WTC11 (cell line): Measurements from ENCODE around the gene MAMDC2. TPM values are rescaled to one million over a fixed set of nuclear protein-coding genes. Genes with fewer than 3 reads are reported as not detected.

Source experiments
- ATAC-seq: fragments of 200-7000 bp; cut with Tn5 transposase; 2 replicates; pipeline ENCODE4 v1.10.0; 2021; ENCODE audit warnings: mild to moderate bottlenecking, moderate library complexity
- CTCF ChIA-PET: fragments of 300-600 bp; sonication (Branson Sonifier 250); formaldehyde crosslinking; loops from one replicate; lab custom pipeline; 2021; ENCODE audit warnings: antibody characterized with exemption; lab: Charles Lee
- POLR2A ChIA-PET: fragments of 350-600 bp; sonication (Branson Sonifier 250); formaldehyde crosslinking; loops from one replicate; lab custom pipeline; 2021; ENCODE audit warnings: antibody characterized with exemption; lab: Charles Lee
- DNase-seq: peaks from one replicate; pipeline ENCODE4 v3.0.0; 2021; ENCODE audit warnings: low spot score
- H3K27ac Mint-ChIP-seq: 2 replicates; pipeline ENCODE4 v1.8.0; 2021; ENCODE audit warnings: mixed read lengths
- H3K27me3 Mint-ChIP-seq: 2 replicates; pipeline ENCODE4 v1.8.0; 2021; ENCODE audit warnings: low read depth, mild to moderate bottlenecking, moderate library complexity, mixed read lengths
- H3K36me3 Mint-ChIP-seq: 2 replicates; pipeline ENCODE4 v1.8.0; 2021; ENCODE audit warnings: mixed read lengths
- H3K4me1 Mint-ChIP-seq: 2 replicates; pipeline ENCODE4 v1.8.0; 2022; ENCODE audit warnings: mixed read lengths
- H3K4me3 Mint-ChIP-seq: 2 replicates; pipeline ENCODE4 v1.8.0; 2021; ENCODE audit warnings: mild to moderate bottlenecking, moderate library complexity, mixed read lengths
- H3K9me3 Mint-ChIP-seq: 2 replicates; pipeline ENCODE4 v1.8.0; 2021; ENCODE audit warnings: mixed read lengths
- ATF1 ChIP-seq: sonication (generic); formaldehyde crosslinking; IDR thresholded peaks from 2 replicates; pipeline ENCODE4 v1.8.1; 2023; ENCODE audit warnings: mild to moderate bottlenecking, moderate library complexity, missing genetic modification reagents
- ATF3 ChIP-seq: sonication (generic); formaldehyde crosslinking; conservative IDR thresholded peaks from 2 replicates; pipeline ENCODE4 v1.8.1; 2022; ENCODE audit warnings: mild to moderate bottlenecking, missing genetic modification reagents
- ESRRA ChIP-seq: sonication (generic); formaldehyde crosslinking; IDR thresholded peaks from 2 replicates; pipeline ENCODE4 v1.8.1; 2022; ENCODE audit warnings: mild to moderate bottlenecking, missing genetic modification reagents, borderline replicate concordance
- GRHL2 ChIP-seq: fragments of 250-450 bp; sonication (Bioruptor Pico); IDR thresholded peaks from 2 replicates; pipeline ENCODE4 v1.8.0; 2022; ENCODE audit warnings: mild to moderate bottlenecking, moderate library complexity; ENCODE audit not compliant: insufficient replicate concordance, severe bottlenecking
- JAZF1 ChIP-seq: fragments of 250-450 bp; sonication (Bioruptor Pico); IDR thresholded peaks from 2 replicates; pipeline ENCODE4 v1.9.0; 2021; ENCODE audit warnings: moderate library complexity, mild to moderate bottlenecking, inconsistent platforms
- KAT7 ChIP-seq: sonication (generic); formaldehyde crosslinking; IDR thresholded peaks from 2 replicates; pipeline ENCODE4 v1.8.1; 2023; ENCODE audit warnings: missing genetic modification reagents, mild to moderate bottlenecking, borderline replicate concordance
- MAX ChIP-seq: sonication (generic); formaldehyde crosslinking; IDR thresholded peaks from 2 replicates; pipeline ENCODE4 v1.8.0; 2022; ENCODE audit warnings: mild to moderate bottlenecking, missing genetic modification reagents
- MLX ChIP-seq: sonication (generic); formaldehyde crosslinking; IDR thresholded peaks from 2 replicates; pipeline ENCODE4 v1.8.1; 2023; ENCODE audit warnings: mild to moderate bottlenecking, missing genetic modification reagents, moderate library complexity
- MYBL2 ChIP-seq: sonication (generic); formaldehyde crosslinking; IDR thresholded peaks from 2 replicates; pipeline ENCODE4 v1.8.1; 2023; ENCODE audit warnings: mild to moderate bottlenecking, moderate library complexity, missing genetic modification reagents
- NFATC4 ChIP-seq: fragments of 250-450 bp; sonication (Bioruptor Pico); IDR thresholded peaks from 2 replicates; pipeline ENCODE4 v1.9.0; 2021; ENCODE audit warnings: mild to moderate bottlenecking
- NR2C2 ChIP-seq: sonication (generic); formaldehyde crosslinking; IDR thresholded peaks from 2 replicates; pipeline ENCODE4 v1.8.0; 2022; ENCODE audit warnings: mild to moderate bottlenecking, missing genetic modification reagents
- NR3C1 ChIP-seq: sonication (generic); formaldehyde crosslinking; conservative IDR thresholded peaks from 2 replicates; pipeline ENCODE4 v1.8.1; 2023; ENCODE audit warnings: low read depth, mild to moderate bottlenecking, missing genetic modification reagents
- PRDM15 ChIP-seq: sonication (generic); formaldehyde crosslinking; IDR thresholded peaks from 2 replicates; pipeline ENCODE4 v1.8.0; 2022; ENCODE audit warnings: missing genetic modification reagents
- PRRX2 ChIP-seq: fragments of 250-450 bp; sonication (Bioruptor Pico); IDR thresholded peaks from 2 replicates; pipeline ENCODE4 v1.8.0; 2021; ENCODE audit warnings: mild to moderate bottlenecking
- RORB ChIP-seq: fragments of 250-450 bp; sonication (Bioruptor Pico); IDR thresholded peaks from 2 replicates; pipeline ENCODE4 v1.9.0; 2021; ENCODE audit warnings: mild to moderate bottlenecking
- SP1 ChIP-seq: sonication (generic); formaldehyde crosslinking; conservative IDR thresholded peaks from 2 replicates; pipeline ENCODE4 v1.8.1; 2022; ENCODE audit warnings: missing genetic modification reagents
- TCF7 ChIP-seq: sonication (generic); formaldehyde crosslinking; IDR thresholded peaks from 2 replicates; pipeline ENCODE4 v1.8.0; 2022; ENCODE audit warnings: mild to moderate bottlenecking, low read depth, missing genetic modification reagents, moderate library complexity
- USF1 ChIP-seq: sonication (generic); formaldehyde crosslinking; IDR thresholded peaks from 2 replicates; pipeline ENCODE4 v1.8.0; 2022; ENCODE audit warnings: mild to moderate bottlenecking, missing genetic modification reagents
- ZNF423 ChIP-seq: fragments of 250-450 bp; sonication (Bioruptor Pico); IDR thresholded peaks from 2 replicates; pipeline ENCODE4 v2.1.2; 2022; ENCODE audit warnings: mild to moderate bottlenecking, moderate library complexity
- total RNA-seq: library from RNA; stranded (reverse); gene quantifications from 3 replicates; pipeline ENCODE4 v1.2.3, GENCODE V29; 2021
- TF ChIP-seq, protein P1 (sequence below): sonication (generic); formaldehyde crosslinking; IDR thresholded peaks from 2 replicates; pipeline ENCODE4 v1.8.1; 2022; ENCODE audit warnings: mild to moderate bottlenecking, missing genetic modification reagents, moderate library complexity, borderline replicate concordance
- TF ChIP-seq, protein P2 (sequence below): sonication (generic); formaldehyde crosslinking; IDR thresholded peaks from 2 replicates; pipeline ENCODE4 v1.8.1; 2023; ENCODE audit warnings: mild to moderate bottlenecking, missing genetic modification reagents
- TF ChIP-seq, protein P3 (sequence below): fragments of 200-600 bp; IDR thresholded peaks from 2 replicates; pipeline ENCODE4 v1.8.0; 2022; ENCODE audit warnings: antibody characterized with exemption
- TF ChIP-seq, protein P4 (sequence below): sonication (generic); formaldehyde crosslinking; IDR thresholded peaks from 2 replicates; pipeline ENCODE4 v1.8.1; 2022; ENCODE audit warnings: low read depth, mild to moderate bottlenecking, moderate library complexity, missing genetic modification reagents, borderline replicate concordance

Gene MAMDC2
- total RNA-seq, 1 experiment from 2014 or later = 6.0 TPM

GRCh38 chr9:70080481-70081119 lies 37.0 kb downstream of the MAMDC2 start:
- H3K27ac Mint-ChIP-seq = no peak overlapping the region; the same call in 1 of the 2 replicates
- ATAC-seq = peak; percentile 47; the same call in 1 of the 2 replicates
- TF ChIP-seq ATF3 (CRISPR knock-in tag) (no peak), NFATC4 (no peak), ESRRA (CRISPR knock-in tag) (no peak), KAT7 (no peak)
- TF ChIP-seq, protein P1, sequence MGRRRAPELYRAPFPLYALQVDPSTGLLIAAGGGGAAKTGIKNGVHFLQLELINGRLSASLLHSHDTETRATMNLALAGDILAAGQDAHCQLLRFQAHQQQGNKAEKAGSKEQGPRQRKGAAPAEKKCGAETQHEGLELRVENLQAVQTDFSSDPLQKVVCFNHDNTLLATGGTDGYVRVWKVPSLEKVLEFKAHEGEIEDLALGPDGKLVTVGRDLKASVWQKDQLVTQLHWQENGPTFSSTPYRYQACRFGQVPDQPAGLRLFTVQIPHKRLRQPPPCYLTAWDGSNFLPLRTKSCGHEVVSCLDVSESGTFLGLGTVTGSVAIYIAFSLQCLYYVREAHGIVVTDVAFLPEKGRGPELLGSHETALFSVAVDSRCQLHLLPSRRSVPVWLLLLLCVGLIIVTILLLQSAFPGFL (CRISPR knock-in tag) = no peak
- H3K36me3 Mint-ChIP-seq = no peaks in the 10 kb centered on the region
- DNase-seq = no peak
- H3K4me1 Mint-ChIP-seq = peaks cover 32% of the 10 kb centered on the region
- H3K9me3 Mint-ChIP-seq = no peaks in the 10 kb centered on the region
- ChIA-PET CTCF (interaction anchor here (1.6 to 3.7 kb wide), 2 partner anchors 30 to 33 kb away, joined by 6 to 18 read pairs; no protein-coding TSS in a partner anchor), POLR2A (no interaction called here)
- no peak overlapping the region for H3K4me3 Mint-ChIP-seq
- no peaks in the 10 kb centered on the region for H3K27me3 Mint-ChIP-seq

DNA sequence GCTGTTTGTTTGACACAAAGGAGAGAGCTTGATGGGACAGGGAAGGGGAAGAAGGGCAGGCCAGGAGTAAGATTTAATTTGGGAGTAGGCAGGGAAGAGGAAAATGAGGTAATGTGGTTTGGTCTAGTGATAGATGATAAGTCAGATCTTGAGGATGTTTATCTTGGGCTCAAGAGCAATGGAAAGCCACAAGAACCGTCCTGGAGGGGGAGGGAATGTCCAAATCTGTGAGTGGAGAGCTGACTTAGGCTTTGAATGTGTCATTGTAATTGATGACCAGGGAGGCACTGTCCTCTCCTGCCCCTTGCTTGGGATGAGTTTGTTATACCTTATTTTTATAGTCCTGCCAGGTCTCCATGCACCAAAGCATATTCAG lies 37.5 kb downstream of the MAMDC2 start:
- Mint-ChIP-seq H3K4me1 (peaks cover 32% of the 10 kb centered on the region), H3K4me3 (no peak overlapping the region), H3K36me3 (no peaks in the 10 kb centered on the region), H3K27me3 (no peaks in the 10 kb centered on the region), H3K9me3 (no peaks in the 10 kb centered on the region), H3K27ac (no peak overlapping the region; the same call in 1 of the 2 replicates)
- CTCF ChIA-PET = interaction anchor here (1.6 to 3.7 kb wide), 2 partner anchors 30 to 32 kb away, joined by 6 to 18 read pairs; no protein-coding TSS in a partner anchor
- ATAC-seq (no peak), DNase-seq (no peak)
- no peak for TF ChIP-seq MLX
- no peak for TF ChIP-seq NFATC4
- TF ChIP-seq TCF7 = no peak
- TF ChIP-seq JAZF1 (CRISPR knock-in tag) = no peak
- no peak for TF ChIP-seq MYBL2 (CRISPR knock-in tag)
- no peak for TF ChIP-seq RORB
- TF ChIP-seq NR3C1 (CRISPR knock-in tag) = no peak
- TF ChIP-seq, protein P2, sequence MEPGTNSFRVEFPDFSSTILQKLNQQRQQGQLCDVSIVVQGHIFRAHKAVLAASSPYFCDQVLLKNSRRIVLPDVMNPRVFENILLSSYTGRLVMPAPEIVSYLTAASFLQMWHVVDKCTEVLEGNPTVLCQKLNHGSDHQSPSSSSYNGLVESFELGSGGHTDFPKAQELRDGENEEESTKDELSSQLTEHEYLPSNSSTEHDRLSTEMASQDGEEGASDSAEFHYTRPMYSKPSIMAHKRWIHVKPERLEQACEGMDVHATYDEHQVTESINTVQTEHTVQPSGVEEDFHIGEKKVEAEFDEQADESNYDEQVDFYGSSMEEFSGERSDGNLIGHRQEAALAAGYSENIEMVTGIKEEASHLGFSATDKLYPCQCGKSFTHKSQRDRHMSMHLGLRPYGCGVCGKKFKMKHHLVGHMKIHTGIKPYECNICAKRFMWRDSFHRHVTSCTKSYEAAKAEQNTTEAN = no peak
- TF ChIP-seq, protein P3, sequence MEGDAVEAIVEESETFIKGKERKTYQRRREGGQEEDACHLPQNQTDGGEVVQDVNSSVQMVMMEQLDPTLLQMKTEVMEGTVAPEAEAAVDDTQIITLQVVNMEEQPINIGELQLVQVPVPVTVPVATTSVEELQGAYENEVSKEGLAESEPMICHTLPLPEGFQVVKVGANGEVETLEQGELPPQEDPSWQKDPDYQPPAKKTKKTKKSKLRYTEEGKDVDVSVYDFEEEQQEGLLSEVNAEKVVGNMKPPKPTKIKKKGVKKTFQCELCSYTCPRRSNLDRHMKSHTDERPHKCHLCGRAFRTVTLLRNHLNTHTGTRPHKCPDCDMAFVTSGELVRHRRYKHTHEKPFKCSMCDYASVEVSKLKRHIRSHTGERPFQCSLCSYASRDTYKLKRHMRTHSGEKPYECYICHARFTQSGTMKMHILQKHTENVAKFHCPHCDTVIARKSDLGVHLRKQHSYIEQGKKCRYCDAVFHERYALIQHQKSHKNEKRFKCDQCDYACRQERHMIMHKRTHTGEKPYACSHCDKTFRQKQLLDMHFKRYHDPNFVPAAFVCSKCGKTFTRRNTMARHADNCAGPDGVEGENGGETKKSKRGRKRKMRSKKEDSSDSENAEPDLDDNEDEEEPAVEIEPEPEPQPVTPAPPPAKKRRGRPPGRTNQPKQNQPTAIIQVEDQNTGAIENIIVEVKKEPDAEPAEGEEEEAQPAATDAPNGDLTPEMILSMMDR = no peak
- TF ChIP-seq USF1 = no peak
- no peak for TF ChIP-seq ATF1
- TF ChIP-seq, protein P4, sequence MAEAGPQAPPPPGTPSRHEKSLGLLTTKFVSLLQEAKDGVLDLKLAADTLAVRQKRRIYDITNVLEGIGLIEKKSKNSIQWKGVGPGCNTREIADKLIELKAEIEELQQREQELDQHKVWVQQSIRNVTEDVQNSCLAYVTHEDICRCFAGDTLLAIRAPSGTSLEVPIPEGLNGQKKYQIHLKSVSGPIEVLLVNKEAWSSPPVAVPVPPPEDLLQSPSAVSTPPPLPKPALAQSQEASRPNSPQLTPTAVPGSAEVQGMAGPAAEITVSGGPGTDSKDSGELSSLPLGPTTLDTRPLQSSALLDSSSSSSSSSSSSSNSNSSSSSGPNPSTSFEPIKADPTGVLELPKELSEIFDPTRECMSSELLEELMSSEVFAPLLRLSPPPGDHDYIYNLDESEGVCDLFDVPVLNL = no peak
- no peak for TF ChIP-seq PRDM15 (CRISPR knock-in tag)
- no peak for TF ChIP-seq MAX (CRISPR knock-in tag)
- TF ChIP-seq PRRX2 (CRISPR knock-in tag) = no peak
- TF ChIP-seq ZNF423 (CRISPR knock-in tag) = no peak
- no peak for TF ChIP-seq SP1 (CRISPR knock-in tag)
- TF ChIP-seq GRHL2 (CRISPR knock-in tag) = no peak
- no peak for TF ChIP-seq NR2C2 (CRISPR knock-in tag)
- POLR2A ChIA-PET = no interaction called here
